DOHH2 (cell line): ENCODE measurements around the gene CTDSP1.

Experiments
- CTCF ChIP-seq: fragments of 200-600 bp; sonication (generic); IDR thresholded peaks from one replicate; pipeline ENCODE4 v1.5.1; 2014; ENCODE audit warnings: antibody characterized with exemption, mild to moderate bottlenecking, low read depth, low read length; ENCODE audit not compliant: poor library complexity, severe bottlenecking
- EZH2phosphoT487 ChIP-seq: fragments of 200-600 bp; sonication (generic); IDR thresholded peaks from 2 replicates; pipeline ENCODE4 v1.6.1; 2017; ENCODE audit warnings: borderline replicate concordance, mild to moderate bottlenecking, antibody characterized with exemption, low read length, moderate library complexity, mixed read lengths

- TF ChIP-seq CTCF, result no peak
- no peak for TF ChIP-seq EZH2phosphoT487
Measured at GRCh38 chr2:218384975-218385374, 14.7 kb upstream of the CTDSP1 start.
